ENCODE data around the gene PDCD11.

The PDCD11 gene

GRCh38 chr10:103382769-103383168 is 13.7 kb upstream of the PDCD11 start:
- in situ Hi-C loops (cut with HindIII; ENCODE audit: low sequenced_read_pairs) = no loop called here
- no peak for TF ChIP-seq CTCF (IDR thresholded peaks at IDR 0.05; ENCODE audit: low read depth, low read length)
- no peak overlapping the region for H3K4me3 ChIP-seq (ENCODE audit: low read depth, low read length)
- DNase-seq (ENCODE audit: low read depth, low spot score) = no peak

GRCh38 chr10:103394180-103394579 is 2.2 kb upstream of the PDCD11 start:
- no peak overlapping the region for H3K4me3 ChIP-seq (ENCODE audit: low read depth, low read length)
- no peak for DNase-seq (ENCODE audit: low read depth, low spot score)
- in situ Hi-C loops (cut with HindIII; ENCODE audit: low sequenced_read_pairs) = no loop called here
- TF ChIP-seq CTCF (IDR thresholded peaks at IDR 0.05; ENCODE audit: low read depth, low read length) = no peak

- in situ Hi-C loops (cut with HindIII; ENCODE audit: low sequenced_read_pairs) = no loop called here
- peak overlapping the region; percentile 99 for H3K4me3 ChIP-seq (ENCODE audit: low read depth, low read length)
- DNase-seq (ENCODE audit: low read depth, low spot score) = peak; percentile 19
- TF ChIP-seq CTCF (IDR thresholded peaks at IDR 0.05; ENCODE audit: low read depth, low read length) = no peak
Measured at GRCh38 chr10:103395754-103396066, 716 bp upstream of the PDCD11 start.

- peak overlapping the region; percentile 99 for H3K4me3 ChIP-seq (ENCODE audit: low read depth, low read length)
- in situ Hi-C loops (cut with HindIII; ENCODE audit: low sequenced_read_pairs) = no loop called here
- DNase-seq (ENCODE audit: low read depth, low spot score) = no peak
- no peak for TF ChIP-seq CTCF (IDR thresholded peaks at IDR 0.05; ENCODE audit: low read depth, low read length)
Measured at GRCh38 chr10:103396789-103397087, 312 bp downstream of the PDCD11 start.

GRCh38 chr10:103397191-103397825 is 882 bp downstream of the PDCD11 start:
- peak overlapping the region; percentile 99 for H3K4me3 ChIP-seq (ENCODE audit: low read depth, low read length)
- no peak for TF ChIP-seq CTCF (IDR thresholded peaks at IDR 0.05; ENCODE audit: low read depth, low read length)
- DNase-seq (ENCODE audit: low read depth, low spot score) = no peak
- in situ Hi-C loops (cut with HindIII; ENCODE audit: low sequenced_read_pairs) = no loop called here

- no peak overlapping the region for H3K4me3 ChIP-seq (ENCODE audit: low read depth, low read length)
- TF ChIP-seq CTCF (IDR thresholded peaks at IDR 0.05; ENCODE audit: low read depth, low read length) = no peak
- in situ Hi-C loops (cut with HindIII; ENCODE audit: low sequenced_read_pairs) = no loop called here
- DNase-seq (ENCODE audit: low read depth, low spot score) = no peak
Measured at GRCh38 chr10:103413564-103413963, 17.1 kb downstream of the PDCD11 start.

GRCh38 chr10:103415581-103415980 is 19.2 kb downstream of the PDCD11 start:
- in situ Hi-C loops (cut with HindIII; ENCODE audit: low sequenced_read_pairs) = no loop called here
- H3K4me3 ChIP-seq (ENCODE audit: low read depth, low read length) = no peak overlapping the region
- TF ChIP-seq CTCF (IDR thresholded peaks at IDR 0.05; ENCODE audit: low read depth, low read length) = no peak
- no peak for DNase-seq (ENCODE audit: low read depth, low spot score)

All from astrocyte of the spinal cord (primary cell).